SH-SY5Y (cell line): ENCODE results near the gene MSH2.

Source experiments
- GATA2 ChIP-seq: IDR thresholded peaks from 2 replicates; pipeline ENCODE4 v1.6.1; 2011; ENCODE audit warnings: mild to moderate bottlenecking, low read depth, low read length
- GATA3 ChIP-seq: IDR thresholded peaks from 2 replicates; pipeline ENCODE4 v1.6.1; 2011; ENCODE audit warnings: low read depth, mild to moderate bottlenecking, low read length, moderate library complexity

Gene MSH2

DNA sequence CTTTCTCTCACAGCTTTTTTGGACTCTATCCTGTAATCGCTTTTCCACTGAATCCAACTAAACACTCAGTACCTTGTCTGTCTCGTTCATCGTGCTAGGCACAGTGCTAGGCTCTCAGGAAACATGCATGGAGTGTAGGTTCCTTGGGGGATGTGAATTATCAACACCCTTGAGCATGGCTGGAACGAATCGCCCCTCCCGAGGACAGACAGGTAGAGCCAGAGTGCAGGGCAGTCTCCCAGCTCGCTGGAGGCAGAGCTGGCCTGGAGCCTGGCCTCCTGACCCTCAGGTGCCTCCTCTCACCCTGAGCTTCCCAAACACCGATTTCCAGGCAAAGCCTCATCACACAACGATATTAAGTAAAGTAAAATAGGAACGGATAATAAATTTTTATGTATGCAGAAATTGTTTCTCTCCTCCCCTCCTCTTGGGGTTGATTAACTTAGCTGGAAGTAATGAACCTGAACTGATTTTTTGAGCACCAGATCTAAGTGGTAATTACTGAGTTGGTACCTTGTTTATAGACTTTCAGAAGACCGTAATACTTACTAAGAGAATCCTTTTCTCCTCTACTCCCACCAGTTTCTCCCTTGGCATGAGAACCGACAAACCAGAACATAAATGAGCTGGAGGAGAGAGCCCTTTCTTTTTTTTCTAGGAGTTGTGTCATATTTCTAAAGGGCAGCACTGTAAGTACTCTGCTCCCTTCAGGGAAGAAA is 90.5 kb downstream of the MSH2 start:
- TF ChIP-seq GATA3: no peak
- TF ChIP-seq GATA2: no peak

DNA sequence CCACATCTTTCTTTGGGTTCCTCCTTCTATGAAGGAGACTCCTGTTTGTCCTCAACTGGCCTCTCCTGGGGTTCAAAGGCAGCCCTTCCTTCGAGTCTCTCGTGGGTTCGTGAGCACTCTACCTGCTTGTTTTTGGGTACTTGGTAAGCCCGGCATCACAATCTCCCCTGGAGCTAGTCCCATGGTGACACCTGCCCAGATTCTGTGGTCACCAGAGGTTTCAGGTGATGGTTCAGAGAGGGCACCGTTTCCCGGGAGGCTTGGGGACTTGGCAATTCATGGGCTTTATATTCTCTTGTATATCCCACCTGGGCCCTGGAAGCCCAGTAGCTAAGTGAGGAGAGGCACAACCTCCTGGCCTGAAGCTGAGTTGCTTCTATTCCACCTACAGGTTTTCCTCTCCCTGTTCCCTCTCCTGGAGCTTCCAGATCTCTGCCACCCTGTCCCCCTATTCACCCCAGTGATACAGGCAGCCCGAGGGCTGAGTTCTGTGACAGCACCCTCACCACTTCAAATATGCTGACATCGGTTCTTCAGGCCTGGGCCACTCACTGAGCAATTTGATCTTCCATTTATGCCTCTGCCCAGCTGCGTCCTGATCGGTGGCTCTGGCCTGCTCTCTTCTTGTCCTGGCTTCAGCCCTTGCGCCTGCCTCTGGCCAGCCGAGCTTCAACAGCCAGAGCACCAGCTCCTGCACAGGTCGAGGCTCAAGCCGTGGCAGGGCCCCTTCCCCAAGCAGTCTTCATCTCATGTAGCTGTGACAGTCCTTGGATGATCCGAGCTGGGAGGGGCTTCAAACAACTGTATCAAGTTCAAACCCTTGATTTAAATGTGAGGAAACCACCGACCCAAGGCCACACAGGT is 91.5 kb downstream of the MSH2 start:
- TF ChIP-seq GATA2: no peak
- no peak for TF ChIP-seq GATA3

DNA sequence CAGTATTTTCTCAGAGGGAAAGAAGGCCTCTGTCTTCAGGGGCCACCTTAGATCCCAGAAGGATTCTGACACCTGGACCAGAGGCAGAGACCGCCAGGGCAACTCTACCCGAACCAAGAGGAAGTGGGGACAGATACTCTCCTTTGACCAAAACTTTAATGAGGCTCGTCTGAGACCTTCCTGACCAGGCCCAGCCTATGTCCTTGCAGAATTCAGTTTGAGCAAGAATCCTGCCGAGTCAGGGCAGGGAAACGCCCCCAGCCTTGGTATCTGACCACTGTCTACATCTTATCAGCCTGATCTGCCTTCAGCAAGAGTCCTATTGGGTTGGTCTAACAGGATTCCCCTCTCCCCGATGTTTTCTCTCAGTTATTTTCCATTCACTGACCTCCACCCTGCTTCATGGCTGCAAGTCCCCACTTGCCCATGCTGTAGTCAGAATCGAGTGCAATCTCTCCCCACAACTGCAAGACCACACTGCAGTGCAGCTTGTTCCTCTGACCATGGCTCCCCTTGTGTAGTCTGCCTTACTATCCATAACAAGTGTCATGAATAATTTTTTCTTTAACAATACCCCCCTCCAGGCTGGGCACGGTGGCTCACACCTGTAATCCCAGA is 95.0 kb downstream of the MSH2 start:
- no peak; the same call in 1 of the 2 replicates for TF ChIP-seq GATA2
- no peak for TF ChIP-seq GATA3

DNA sequence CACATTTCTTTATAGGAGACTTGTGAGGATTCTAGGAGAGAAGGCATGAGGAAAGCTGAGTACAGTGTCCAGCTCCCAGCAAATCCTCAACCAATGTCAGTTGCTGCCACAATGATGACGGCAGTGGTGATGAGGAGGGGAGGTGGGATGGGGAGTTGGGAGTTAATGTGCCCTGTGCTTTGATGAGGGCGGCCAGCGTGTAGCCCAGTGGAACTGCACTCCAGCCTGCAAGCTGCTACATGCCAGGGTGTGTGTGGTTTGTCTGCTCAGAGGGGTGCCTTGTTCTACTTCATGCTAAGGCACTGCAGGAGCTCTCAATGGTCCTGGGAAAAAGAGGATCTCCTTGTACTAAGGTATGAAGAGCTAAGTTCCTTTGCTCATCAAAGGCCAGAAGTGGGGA is 96.1 kb downstream of the MSH2 start:
- TF ChIP-seq GATA2: no peak
- no peak for TF ChIP-seq GATA3

DNA sequence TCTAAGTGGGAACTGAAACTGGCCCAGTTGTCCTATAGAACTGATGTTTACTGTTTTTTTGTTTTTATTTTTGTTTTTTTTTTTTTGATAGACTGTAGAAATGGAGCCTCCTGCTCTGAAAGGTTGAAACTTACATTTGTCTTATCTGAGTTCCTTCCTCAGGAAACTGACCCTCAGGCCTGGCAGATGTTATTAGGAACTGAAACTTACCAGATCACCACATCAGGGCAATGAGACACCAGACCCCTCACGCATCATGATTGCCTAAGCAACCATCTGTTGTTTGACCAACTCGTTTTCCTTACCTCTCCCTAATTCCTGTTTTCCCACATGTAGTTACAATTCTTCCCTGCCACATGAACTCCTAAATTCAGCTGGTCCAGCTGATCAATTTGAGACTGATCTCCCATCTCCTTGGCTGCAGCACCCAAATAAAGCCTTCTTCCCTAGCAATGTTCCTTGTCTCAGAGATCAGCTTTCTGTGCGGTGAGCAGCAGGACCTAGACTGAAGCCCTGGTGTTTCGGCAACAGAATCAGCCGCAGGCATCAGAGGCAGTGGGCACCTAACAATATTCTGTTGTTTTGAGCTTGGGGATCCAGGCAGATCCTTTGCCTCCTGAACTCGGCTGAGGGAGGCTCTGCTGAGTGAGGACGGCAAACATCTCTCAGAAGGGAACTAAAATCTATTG is 96.8 kb downstream of the MSH2 start:
- TF ChIP-seq GATA2: no peak
- no peak for TF ChIP-seq GATA3

DNA sequence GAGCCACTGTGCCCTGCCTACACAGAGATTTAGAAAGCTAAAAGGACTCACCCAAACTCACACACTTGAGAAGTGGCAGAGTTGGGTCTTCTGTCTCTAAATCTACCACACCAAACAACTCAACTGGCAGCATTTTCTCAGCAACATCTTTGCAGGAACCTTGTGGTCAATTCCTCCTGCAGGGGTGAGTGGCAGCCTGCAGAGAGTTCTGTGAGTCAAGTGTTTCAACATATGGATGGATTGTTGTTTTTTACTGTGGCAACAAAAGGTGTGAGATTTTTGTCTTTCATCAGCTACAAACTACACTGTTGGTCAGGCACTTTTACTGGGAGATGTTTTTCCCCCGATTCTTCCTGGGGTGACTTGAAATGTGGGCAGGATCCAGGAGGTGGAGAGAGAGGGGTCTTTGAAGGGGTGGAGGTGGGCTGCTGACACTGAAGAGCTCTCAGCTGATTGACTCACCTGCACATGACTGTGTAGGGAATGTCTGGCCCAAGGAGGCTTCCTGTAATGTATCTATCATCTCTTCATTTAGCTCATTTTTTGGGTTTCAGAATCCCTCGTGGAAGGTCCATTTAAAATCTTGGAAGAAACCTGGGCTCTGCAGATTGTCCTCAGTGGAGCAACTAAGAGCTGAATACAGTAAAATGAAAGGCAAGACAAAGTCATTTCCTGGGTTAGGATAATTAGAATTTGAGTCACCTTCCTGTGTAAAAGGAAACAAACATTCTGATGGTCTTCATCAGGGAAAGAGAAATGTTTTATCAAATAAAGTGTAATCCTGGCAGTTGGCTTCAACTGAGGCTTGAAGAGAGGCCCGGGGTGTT is 98.6 kb downstream of the MSH2 start:
- TF ChIP-seq GATA3: no peak
- TF ChIP-seq GATA2: no peak

DNA sequence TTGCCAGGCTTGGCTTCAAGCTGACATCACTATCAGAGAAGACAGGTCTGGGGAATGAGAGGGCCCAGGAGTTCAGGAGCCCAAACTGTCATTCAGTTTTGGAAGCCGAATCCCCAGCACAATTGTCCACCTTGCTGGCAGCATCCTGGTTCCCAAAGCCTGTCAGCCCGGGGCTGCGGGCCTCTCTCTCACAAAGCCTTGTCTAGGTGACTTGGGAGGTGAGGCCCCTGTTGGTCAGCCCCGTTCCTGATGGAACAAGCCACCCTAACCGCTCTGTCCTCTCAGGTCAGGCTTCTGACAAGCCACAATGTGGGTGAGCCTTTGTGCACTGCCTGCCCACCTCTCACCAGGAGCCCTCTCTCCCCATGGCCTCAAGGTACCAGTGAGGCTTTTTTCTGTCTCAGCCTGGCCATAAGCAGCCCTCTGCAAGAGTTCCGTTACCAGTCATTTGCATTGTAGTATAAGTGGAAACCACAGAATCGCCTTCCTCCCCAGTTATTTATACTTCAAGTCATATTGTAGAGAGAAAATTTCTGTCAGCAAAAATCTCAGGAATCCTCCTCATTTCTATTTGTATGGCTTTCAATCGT is 100.6 kb downstream of the MSH2 start:
- no peak for TF ChIP-seq GATA2
- TF ChIP-seq GATA3: no peak

DNA sequence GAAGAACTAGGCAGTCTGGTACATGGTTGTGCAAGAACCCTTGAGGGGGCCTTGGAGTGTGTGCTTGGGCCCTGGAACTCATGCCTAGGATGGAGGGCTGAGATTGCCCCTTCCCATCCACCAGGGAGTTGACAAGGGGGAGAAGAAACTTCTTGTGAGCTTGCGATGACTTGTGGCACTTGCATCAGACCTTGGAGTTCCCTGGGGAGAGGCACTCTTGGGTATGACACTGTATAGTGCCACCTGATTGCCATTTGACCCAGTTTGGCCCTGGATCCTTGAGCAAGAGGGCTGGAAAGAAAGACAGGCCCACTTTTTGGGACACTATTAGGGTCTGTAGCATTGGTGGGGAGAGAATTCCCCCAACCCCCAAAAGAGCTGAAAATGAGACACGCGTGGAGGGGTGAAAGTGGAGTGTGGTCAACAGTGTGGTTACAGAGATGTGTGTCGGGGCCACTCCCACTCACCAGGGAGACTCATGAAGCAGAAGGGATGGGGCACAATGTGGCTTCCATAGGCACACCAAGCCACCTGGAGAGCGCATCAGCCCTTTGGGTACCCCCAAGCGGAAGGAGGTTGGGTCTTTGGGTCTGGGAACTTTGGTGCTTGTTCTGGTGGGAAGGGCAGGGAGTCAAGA is 101.3 kb downstream of the MSH2 start:
- TF ChIP-seq GATA2 (no peak), GATA3 (no peak)

DNA sequence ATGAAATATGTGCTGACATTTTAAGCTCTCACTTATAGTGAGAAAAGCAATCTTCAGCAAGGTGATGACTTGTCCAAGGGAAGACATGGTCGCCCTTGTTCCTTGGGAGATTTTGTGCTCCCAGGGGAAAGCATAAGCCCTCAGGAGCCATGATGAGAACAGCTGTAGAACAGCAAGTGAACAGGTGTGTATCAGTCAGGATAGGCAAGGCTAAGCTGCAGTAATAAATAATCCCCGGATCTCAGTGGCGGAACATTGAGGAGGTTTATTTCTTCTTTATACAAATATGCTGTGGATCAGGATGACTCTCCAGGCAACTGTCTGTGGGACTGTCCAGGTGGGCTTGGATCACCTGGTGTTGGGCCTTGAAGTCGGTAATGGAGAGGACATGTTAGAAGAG is 103.1 kb downstream of the MSH2 start:
- TF ChIP-seq GATA2: no peak
- TF ChIP-seq GATA3: no peak

DNA sequence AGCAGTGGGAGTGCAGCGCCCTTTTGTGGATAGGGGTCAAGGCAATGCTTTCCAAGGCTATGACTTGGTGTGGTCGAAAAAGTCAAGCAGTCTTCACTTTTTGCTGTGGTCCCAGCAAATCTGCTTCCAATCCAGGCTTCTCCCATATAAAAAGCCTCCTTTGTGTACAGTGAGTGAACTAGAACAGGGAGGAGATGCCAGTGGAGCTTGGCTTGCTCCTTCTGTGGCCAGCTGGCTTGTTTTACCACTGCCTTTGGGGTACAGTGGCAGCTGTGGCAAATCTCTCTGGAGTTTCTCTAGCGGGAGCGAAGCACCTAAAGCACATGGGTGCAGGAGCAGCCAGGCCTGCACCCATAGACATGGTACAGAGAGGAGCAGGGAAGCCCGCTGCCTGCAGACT is 103.5 kb downstream of the MSH2 start:
- TF ChIP-seq GATA2 (no peak), GATA3 (no peak)

DNA sequence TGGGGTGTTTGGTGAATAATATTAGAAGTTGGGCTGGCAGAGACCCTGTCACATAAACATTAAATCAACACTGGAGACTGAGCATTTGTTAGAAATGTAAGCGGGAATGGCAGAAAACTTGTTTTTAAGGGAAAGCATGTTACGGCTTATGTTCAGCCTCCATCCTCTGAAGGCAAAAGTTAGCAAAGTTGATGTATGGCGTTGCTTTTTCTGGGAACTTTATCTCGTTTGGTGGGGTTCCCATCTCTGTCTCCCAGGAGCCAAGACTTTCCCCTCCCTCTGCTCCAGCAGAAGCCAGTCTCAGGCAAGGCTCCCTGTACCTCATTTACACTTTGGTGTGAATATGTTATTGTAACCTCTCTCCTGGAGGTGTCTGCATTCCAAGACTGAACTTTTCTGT is 105.1 kb downstream of the MSH2 start:
- TF ChIP-seq GATA2: no peak
- no peak for TF ChIP-seq GATA3

DNA sequence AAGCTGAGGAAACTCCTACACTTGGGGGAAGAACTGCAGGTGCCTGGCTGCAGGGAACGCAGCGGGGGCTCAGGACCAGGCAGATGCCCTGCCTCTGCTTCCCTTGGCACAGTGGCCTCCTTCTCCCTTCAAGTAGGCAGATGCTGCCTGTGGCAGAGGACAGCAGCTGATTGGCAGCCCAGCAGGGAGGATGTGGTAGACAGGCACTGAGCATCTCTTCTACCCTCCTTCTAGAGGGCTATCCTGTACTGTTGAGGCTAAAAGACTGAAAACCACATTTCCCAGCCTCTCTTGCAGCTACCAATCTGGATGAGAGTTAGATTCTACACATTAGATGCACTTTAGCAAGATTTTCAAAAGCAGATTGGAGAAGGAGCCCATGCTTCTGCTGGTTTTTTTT is 105.7 kb downstream of the MSH2 start:
- TF ChIP-seq GATA2: no peak
- no peak for TF ChIP-seq GATA3

DNA sequence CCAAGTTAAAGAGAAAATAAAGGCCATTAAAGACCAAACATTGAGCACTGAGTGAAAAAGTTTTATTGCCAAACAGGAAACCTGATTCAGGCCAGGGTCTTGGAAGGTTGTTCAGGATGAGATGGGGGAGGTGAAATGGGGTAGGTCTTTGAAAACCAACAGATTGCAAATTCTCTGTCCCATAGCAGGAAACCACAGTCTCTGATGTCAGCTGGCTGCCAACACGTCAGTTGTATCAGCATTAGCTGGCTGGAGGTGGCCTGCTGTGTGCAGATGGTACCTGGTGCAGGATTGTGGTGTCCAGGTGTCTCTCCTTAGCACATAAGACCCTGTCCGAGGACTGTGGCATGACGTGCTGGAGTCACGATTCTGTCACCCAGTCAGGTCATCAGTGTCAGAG is 106.3 kb downstream of the MSH2 start:
- no peak for TF ChIP-seq GATA3
